HEK293T (cell line): ENCODE data around the gene TMPRSS2.

Experiments used
- CTCF ChIA-PET: fragments of 350-600 bp; formaldehyde crosslinking; extraction: SDS; loops from one replicate; lab custom pipeline; 2021; ENCODE audit warnings: antibody characterized with exemption, inconsistent platforms; lab: Yijun Ruan, JAX
- POLR2A ChIA-PET: fragments of 350-600 bp; formaldehyde crosslinking; extraction: SDS; loops from one replicate; lab custom pipeline; 2020; ENCODE audit warnings: antibody characterized with exemption, inconsistent platforms; lab: Yijun Ruan, JAX
- DNase-seq: peaks from one replicate; pipeline ENCODE4 v3.0.0; 2012; ENCODE audit warnings: mixed read lengths; ENCODE audit errors: extremely low spot score
- ARNT ChIP-seq: fragments of 450-650 bp; IDR thresholded peaks from 2 replicates; pipeline ENCODE4 v1.6.1; 2017; ENCODE audit warnings: mild to moderate bottlenecking
- BHLHE40 ChIP-seq: fragments of 450-650 bp; IDR thresholded peaks from 2 replicates; pipeline ENCODE4 v1.6.1; 2016; ENCODE audit warnings: mild to moderate bottlenecking, moderate library complexity, borderline replicate concordance
- CTBP1 ChIP-seq: fragments of 450-650 bp; IDR thresholded peaks from 2 replicates; pipeline ENCODE4 v1.6.1; 2016; ENCODE audit warnings: borderline replicate concordance
- ELF4 ChIP-seq: fragments of 450-650 bp; IDR thresholded peaks from 2 replicates; pipeline ENCODE4 v1.6.1; 2017; ENCODE audit warnings: antibody characterized with exemption
- FOXA1 ChIP-seq: fragments of 450-650 bp; IDR thresholded peaks from 2 replicates; pipeline ENCODE4 v1.6.1; 2016; ENCODE audit warnings: mild to moderate bottlenecking
- FOXK2 ChIP-seq: fragments of 450-650 bp; IDR thresholded peaks from 2 replicates; pipeline ENCODE4 v1.6.1; 2016; ENCODE audit warnings: mild to moderate bottlenecking
- FOXM1 ChIP-seq: fragments of 450-650 bp; IDR thresholded peaks from 2 replicates; pipeline ENCODE4 v1.6.1; 2017; ENCODE audit warnings: mild to moderate bottlenecking, borderline replicate concordance
- HDGF ChIP-seq: fragments of 450-650 bp; IDR thresholded peaks from 2 replicates; pipeline ENCODE4 v1.6.1; 2017; ENCODE audit warnings: antibody characterized with exemption, borderline replicate concordance
- L3MBTL2 ChIP-seq: fragments of 450-650 bp; conservative IDR thresholded peaks from 2 replicates; pipeline ENCODE4 v1.6.1; 2016; ENCODE audit warnings: mild to moderate bottlenecking
- LEF1 ChIP-seq: fragments of 450-650 bp; IDR thresholded peaks from 2 replicates; pipeline ENCODE4 v1.6.1; 2017; ENCODE audit warnings: mild to moderate bottlenecking, borderline replicate concordance
- NFRKB ChIP-seq: fragments of 450-650 bp; IDR thresholded peaks from 2 replicates; pipeline ENCODE4 v1.6.1; 2016; ENCODE audit warnings: mild to moderate bottlenecking, moderate library complexity
- PKNOX1 ChIP-seq: fragments of 450-650 bp; IDR thresholded peaks from 2 replicates; pipeline ENCODE4 v1.6.1; 2016
- SP1 ChIP-seq: fragments of 450-650 bp; IDR thresholded peaks from 2 replicates; pipeline ENCODE4 v1.6.1; 2017
- SUZ12 ChIP-seq: fragments of 450-650 bp; IDR thresholded peaks from 2 replicates; pipeline ENCODE4 v1.6.1; 2016; ENCODE audit warnings: mild to moderate bottlenecking
- TARDBP ChIP-seq: fragments of 450-650 bp; IDR thresholded peaks from 2 replicates; pipeline ENCODE4 v1.6.1; 2016
- ZNF384 ChIP-seq: fragments of 450-650 bp; IDR thresholded peaks from 2 replicates; pipeline ENCODE4 v1.6.1; 2016

The TMPRSS2 gene

GRCh38 chr21:41458559-41458958, 49.4 kb downstream of the TMPRSS2 start:
- DNase-seq, result no peak
- CTCF ChIA-PET, result no interaction called here
- POLR2A ChIA-PET, result no interaction called here
- TF ChIP-seq LEF1 (no peak), FOXK2 (no peak), TARDBP (no peak), HDGF (no peak), CTBP1 (no peak), ELF4 (no peak), L3MBTL2 (no peak)

- ChIA-PET CTCF (interaction anchor here (1.6 kb wide), 1 partner anchor 175 kb away, joined by 4 read pairs; no protein-coding TSS in a partner anchor), POLR2A (no interaction called here)
- TF ChIP-seq HDGF (no peak), L3MBTL2 (no peak), FOXA1 (no peak), FOXK2 (no peak)
- no peak for DNase-seq
Observed at GRCh38 chr21:41458121-41458520, 49.8 kb downstream of the TMPRSS2 start.

- CTCF ChIA-PET, result no interaction called here
- no peak for DNase-seq
- no peak for TF ChIP-seq CTBP1
- no peak for TF ChIP-seq ARNT
- TF ChIP-seq FOXA1, result no peak
- no peak for TF ChIP-seq FOXK2
- no peak for TF ChIP-seq HDGF
- no peak for TF ChIP-seq BHLHE40
- no peak for TF ChIP-seq NFRKB
- no peak for TF ChIP-seq ELF4
- no peak for TF ChIP-seq ZNF384
- no peak for TF ChIP-seq SUZ12
- TF ChIP-seq L3MBTL2, result no peak
- no peak for TF ChIP-seq TARDBP
- TF ChIP-seq PKNOX1, result no peak
- POLR2A ChIA-PET, result no interaction called here
Observed at GRCh38 chr21:41453761-41454160, 54.2 kb downstream of the TMPRSS2 start.

GRCh38 chr21:41453198-41453597, 54.8 kb downstream of the TMPRSS2 start:
- DNase-seq, result no peak
- ChIA-PET POLR2A (no interaction called here), CTCF (no interaction called here)
- TF ChIP-seq FOXM1, result no peak
- TF ChIP-seq FOXK2, result no peak
- no peak for TF ChIP-seq CTBP1
- no peak for TF ChIP-seq SUZ12
- no peak for TF ChIP-seq ARNT
- TF ChIP-seq FOXA1, result no peak
- TF ChIP-seq LEF1, result no peak
- no peak for TF ChIP-seq PKNOX1

- DNase-seq, result no peak
- POLR2A ChIA-PET, result no interaction called here
- CTCF ChIA-PET, result no interaction called here
- TF ChIP-seq HDGF, result no peak
- no peak for TF ChIP-seq SUZ12
Observed at GRCh38 chr21:41451753-41452676, 55.9 kb downstream of the TMPRSS2 start.

- no peak for DNase-seq
- ChIA-PET CTCF (no interaction called here), POLR2A (no interaction called here)
- TF ChIP-seq L3MBTL2 (no peak), SP1 (no peak), PKNOX1 (no peak), SUZ12 (no peak), FOXK2 (no peak), FOXM1 (no peak), ZNF384 (no peak), LEF1 (no peak), BHLHE40 (no peak), ARNT (no peak), ELF4 (no peak), CTBP1 (no peak), HDGF (no peak), NFRKB (no peak), FOXA1 (no peak), TARDBP (no peak)
Observed at GRCh38 chr21:41449613-41450012, 58.3 kb downstream of the TMPRSS2 start.

- ChIA-PET POLR2A (no interaction called here), CTCF (no interaction called here)
- no peak for DNase-seq
- TF ChIP-seq ELF4 (no peak), NFRKB (no peak), SUZ12 (no peak), L3MBTL2 (no peak), SP1 (no peak), FOXK2 (no peak), CTBP1 (no peak), ARNT (no peak), FOXA1 (no peak), BHLHE40 (no peak), LEF1 (no peak), TARDBP (no peak), ZNF384 (no peak), PKNOX1 (no peak), FOXM1 (no peak), HDGF (no peak)
Observed at GRCh38 chr21:41447356-41447755, 60.6 kb downstream of the TMPRSS2 start.
